Large intestine (tissue), 3 donors: Measurements from ENCODE around the gene FKBP10. TPM values are rescaled to one million over a fixed set of nuclear protein-coding genes. Genes with fewer than 3 reads are reported as not detected.
"Not testable (repeated sequence)": the region's sequence is repeated elsewhere in the genome, so short reads cannot be mapped to it uniquely, and the experiment has no call there.

Experiments used
- DNase-seq, 2 donors: peaks; one replicate each; pipeline versions ENCODE4 v3.0.0 to v3.0.0-alpha.2; 2013
- H3K27ac ChIP-seq: one replicate; pipeline ENCODE4 v1.5.1; 2013; ENCODE audit warnings: low read length
- H3K27me3 ChIP-seq: 2 replicates; pipeline ENCODE4 v1.6.1; 2013; ENCODE audit warnings: low read length; ENCODE audit not compliant: control insufficient read depth, insufficient read depth
- H3K36me3 ChIP-seq: 2 replicates; pipeline ENCODE4 v1.6.1; 2013; ENCODE audit warnings: low read length; ENCODE audit not compliant: control insufficient read depth, insufficient read depth
- H3K4me1 ChIP-seq: one replicate; pipeline ENCODE4 v1.6.1; 2013; ENCODE audit warnings: low read length; ENCODE audit not compliant: control insufficient read depth, insufficient read depth
- H3K4me3 ChIP-seq: one replicate; pipeline ENCODE4 v1.5.1; 2013; ENCODE audit warnings: low read length
- H3K9me3 ChIP-seq: one replicate; pipeline ENCODE4 v1.6.1; 2013; ENCODE audit warnings: mild to moderate bottlenecking, low read depth, low read length, moderate library complexity; ENCODE audit not compliant: control insufficient read depth
- WGBS: methylation state at CpG from one replicate; pipeline ENCODE4 v1.1.5; 2013; ENCODE audit warnings: low lambda C conversion rate; ENCODE audit not compliant: insufficient coverage; 5-methylcytosine and 5-hydroxymethylcytosine counted together
- polyA plus RNA-seq: library from polyadenylated mRNA; unstranded; fragments of 120-200 nt; gene quantifications from one replicate; pipeline ENCODE4 v1.2.1, GENCODE V29; 2013

The FKBP10 gene
- polyA plus RNA-seq, 1 donor = 43.2 TPM

GRCh38 chr17:41823141-41823524, 10.3 kb downstream of the FKBP10 start:
- H3K9me3 ChIP-seq = no peaks in the 10 kb centered on the region
- no peak overlapping the region for H3K4me3 ChIP-seq
- no peak overlapping the region for H3K27ac ChIP-seq
- no peak for DNase-seq
- no CpG with 5 or more reads among the region's 1 CpG for WGBS
- H3K4me1 ChIP-seq = no peaks in the 10 kb centered on the region
- H3K27me3 ChIP-seq = no peaks in the 10 kb centered on the region
- H3K36me3 ChIP-seq = peaks cover 25% of the 10 kb centered on the region

GRCh38 chr17:41823580-41823979, 10.8 kb downstream of the FKBP10 start:
- WGBS = no CpG with 5 or more reads among the region's 7 CpGs
- H3K27me3 ChIP-seq = no peaks in the 10 kb centered on the region
- H3K4me1 ChIP-seq = no peaks in the 10 kb centered on the region

GRCh38 chr17:41824086-41824485, 11.3 kb downstream of the FKBP10 start:
- DNase-seq = no peak
- 80% methylated on average over 1 of the region's 7 CpGs for WGBS

More at GRCh38 chr17:41823580-41823979, 10.8 kb downstream of the FKBP10 start:
- H3K36me3 ChIP-seq = peaks cover 23% of the 10 kb centered on the region
- H3K4me3 ChIP-seq = no peak overlapping the region
- DNase-seq = no peak
- H3K27ac ChIP-seq = no peak overlapping the region
- no peaks in the 10 kb centered on the region for H3K9me3 ChIP-seq

GRCh38 chr17:41825175-41825845, 12.5 kb downstream of the FKBP10 start:
- Histone ChIP-seq H3K9me3 (no peaks in the 10 kb centered on the region), H3K27ac (no peak overlapping the region), H3K27me3 (no peaks in the 10 kb centered on the region), H3K36me3 (peaks cover 23% of the 10 kb centered on the region), H3K4me1 (no peaks in the 10 kb centered on the region), H3K4me3 (no peak overlapping the region)
- no peak for DNase-seq
- no CpG with 5 or more reads among the region's 19 CpGs for WGBS

More at GRCh38 chr17:41824086-41824485, 11.3 kb downstream of the FKBP10 start:
- no peaks in the 10 kb centered on the region for H3K4me1 ChIP-seq
- peaks cover 23% of the 10 kb centered on the region for H3K36me3 ChIP-seq
- H3K27me3 ChIP-seq = no peaks in the 10 kb centered on the region
- no peaks in the 10 kb centered on the region for H3K9me3 ChIP-seq
- H3K4me3 ChIP-seq = no peak overlapping the region
- no peak overlapping the region for H3K27ac ChIP-seq

GRCh38 chr17:41829961-41830360, 17.2 kb downstream of the FKBP10 start:
- H3K4me1 ChIP-seq, DNase-seq, H3K4me3 ChIP-seq, H3K27ac ChIP-seq, H3K9me3 ChIP-seq, H3K27me3 ChIP-seq: not testable (repeated sequence)
- H3K36me3 ChIP-seq = peaks cover 32% of the 10 kb centered on the region
- WGBS = no CpG with 5 or more reads among the region's 10 CpGs

- peaks cover 16% of the 10 kb centered on the region for H3K36me3 ChIP-seq
- no peak overlapping the region for H3K27ac ChIP-seq
- no peak for DNase-seq
- no peaks in the 10 kb centered on the region for H3K27me3 ChIP-seq
- no peaks in the 10 kb centered on the region for H3K9me3 ChIP-seq
- H3K4me3 ChIP-seq = peak overlapping the region; percentile 75
- no peaks in the 10 kb centered on the region for H3K4me1 ChIP-seq
- no CpG with 5 or more reads among the region's 13 CpGs for WGBS
Observed at GRCh38 chr17:41835214-41835799, 22.5 kb downstream of the FKBP10 start.

- no CpG with 5 or more reads among the region's 72 CpGs for WGBS
- H3K27ac ChIP-seq = no peak within 1 kb of the TSS
- H3K4me3 ChIP-seq = peak within 1 kb of the TSS; percentile 75
- no peaks in the 10 kb centered on the region for H3K4me1 ChIP-seq
- peak; percentile 51 to 64 for DNase-seq
- no peaks in the 10 kb centered on the region for H3K9me3 ChIP-seq
- H3K27me3 ChIP-seq = no peaks in the 10 kb centered on the region
- peaks cover 12% of the 10 kb centered on the region for H3K36me3 ChIP-seq
Observed at GRCh38 chr17:41835800-41836549, 23.2 kb downstream of the FKBP10 start, which contains the start of gene NT5C3B. Gene NT5C3B, minus strand, starts transcription at chr17:41836232. Its CDS starts 39 bp downstream, at chr17:41836193.

GRCh38 chr17:41836550-41837196, 23.9 kb downstream of the FKBP10 start:
- DNase-seq = no peak
- Histone ChIP-seq H3K4me3 (peak overlapping the region; percentile 75), H3K27me3 (no peaks in the 10 kb centered on the region), H3K27ac (no peak overlapping the region), H3K36me3 (peaks cover 6% of the 10 kb centered on the region), H3K4me1 (no peaks in the 10 kb centered on the region), H3K9me3 (no peaks in the 10 kb centered on the region)
- no CpG with 5 or more reads among the region's 21 CpGs for WGBS

- no peak within 1 kb of the TSS for H3K27ac ChIP-seq
Observed at GRCh38 chr17:41837761-41838538, 25.1 kb downstream of the FKBP10 start, which contains the start of gene KLHL10. Gene KLHL10, plus strand, starts transcription at chr17:41837825. Its CDS starts 108 bp downstream, at chr17:41837933.

More at GRCh38 chr17:41837761-41838538, 25.1 kb downstream of the FKBP10 start, which contains the start of gene KLHL10:
- H3K9me3 ChIP-seq = no peaks in the 10 kb centered on the region
- H3K4me3 ChIP-seq = peak within 1 kb of the TSS; percentile 75
- WGBS = no CpG with 5 or more reads among the region's 15 CpGs
- H3K27me3 ChIP-seq = no peaks in the 10 kb centered on the region
- no peaks in the 10 kb centered on the region for H3K4me1 ChIP-seq
- no peak for DNase-seq
- no peaks in the 10 kb centered on the region for H3K36me3 ChIP-seq
